ENCODE measurements around the gene TEN1.

- TF ChIP-seq GATA2 (IDR thresholded peaks at IDR 0.05; ENCODE audit: low read depth, low read length) (no peak), GATA3 (IDR thresholded peaks at IDR 0.05; ENCODE audit: low read depth, low read length) (no peak)
These were observed 46.2 kb upstream of the TEN1 start for GRCh38 chr17:75932852-75933251.

All from SH-SY5Y (cell line).